Upper lobe of left lung (tissue), 6 donors: ENCODE measurements around the gene TCEA2. TPM values are rescaled to one million over a fixed set of nuclear protein-coding genes. Genes with fewer than 3 reads are reported as not detected.

Source experiments
- ATAC-seq, 2 donors: fragments of 200-7000 bp; cut with Tn5 transposase; one replicate each; pipeline ENCODE4 v1.9.1; 2022; ENCODE audit warnings: mild to moderate bottlenecking in 2 of 2, moderate library complexity in 2 of 2; ENCODE audit not compliant: low FRiP score in 2 of 2
- DNase-seq, 2 donors: peaks; one replicate each; pipeline ENCODE4 v3.0.0-alpha.2; 2019 to 2020
- H3K27ac ChIP-seq, 4 donors: fragments of 200-600 bp; sonication (generic); one replicate each; pipeline ENCODE4 v1.5.1; 2016 to 2019
- H3K27me3 ChIP-seq, 4 donors: fragments of 200-600 bp; sonication (generic); one replicate each; pipeline ENCODE4 v1.5.1; 2017 to 2019
- H3K36me3 ChIP-seq, 4 donors: fragments of 200-600 bp; sonication (generic); one replicate each; pipeline ENCODE4 v1.5.1; 2016 to 2019
- H3K4me1 ChIP-seq, 4 donors: fragments of 200-600 bp; sonication (generic); one replicate each; pipeline ENCODE4 v1.5.1; 2018 to 2019
- H3K4me3 ChIP-seq, 4 donors: fragments of 200-600 bp; sonication (generic); one replicate each; pipeline ENCODE4 v1.5.1; 2017 to 2019; ENCODE audit warnings: mild to moderate bottlenecking in 2 of 4, moderate library complexity in 1 of 4
- H3K9me3 ChIP-seq, 4 donors: fragments of 200-600 bp; sonication (generic); one replicate each; pipeline ENCODE4 v1.5.1; 2018 to 2019
- EP300 ChIP-seq, 4 donors: sonication (generic); formaldehyde crosslinking; IDR thresholded peaks; one replicate each; pipeline ENCODE4 v1.5.1; 2017; ENCODE audit warnings: antibody characterized with exemption in 4 of 4, control low read depth in 2 of 4
- POLR2A ChIP-seq, 4 donors: fragments of 450-650 bp; IDR thresholded peaks; one replicate each; pipeline ENCODE4 v1.5.1; 2016 to 2017; ENCODE audit warnings: antibody characterized with exemption in 4 of 4, mild to moderate bottlenecking in 2 of 4
- POLR2AphosphoS5 ChIP-seq, 2 donors: sonication (generic); formaldehyde crosslinking; IDR thresholded peaks; one replicate each; pipeline ENCODE4 v1.5.1; 2017; ENCODE audit warnings: antibody characterized with exemption in 2 of 2
- WGBS, 2 donors: methylation state at CpG; one replicate each; pipeline ENCODE4 v1.1.5; 2017 to 2018; 5-methylcytosine and 5-hydroxymethylcytosine counted together
- total RNA-seq, 6 donors: library from RNA; depleted of rRNA in 4 of 6; stranded (reverse); fragments of >200 nt in 4 of 6; gene quantifications; one replicate each; pipeline versions ENCODE4 v1.1.0 to v1.2.1, GENCODE V29; 2016 to 2021
- TF ChIP-seq, protein P1 (sequence below), 6 experiments: fragments of 450-650 bp in 4 of 6; fragments of 200-600 bp in 2 of 6; sonication (generic) in 2 of 6; IDR thresholded peaks; one replicate each; pipeline ENCODE4 v1.5.1; 2016 to 2019; ENCODE audit warnings: antibody characterized with exemption in 6 of 6
- donor health status: DM: no; HTN: no; CAD: no; lungs with moderate emphysema.
- donor health status: DM: no; HTN: yes; CAD: no; lungs with severe emphysema.

Gene TCEA2
- total RNA-seq, 6 donors from 2014 or later: 21.7 to 56.0 (median 28.4) TPM

- Histone ChIP-seq H3K4me1 (peaks cover 35 to 65% (median 51%) of the 10 kb centered on the region in 4 donors), H3K27ac (peak overlapping the region; percentile 85 to 93 (median 90)), H3K9me3 (no peaks in the 10 kb centered on the region), H3K27me3 (peaks cover 0 to 6% (median 0%) of the 10 kb centered on the region in 4 donors), H3K4me3 (peak overlapping the region in 1 of 4 donors; percentile 11), H3K36me3 (no peaks in the 10 kb centered on the region)
- TF ChIP-seq POLR2AphosphoS5 (IDR thresholded peaks at IDR 0.05) (peak; percentile 68 to 69), EP300 (IDR thresholded peaks at IDR 0.05) (peak in 1 of 4 donors; percentile 68), POLR2A (IDR thresholded peaks at IDR 0.05) (no peak)
- TF ChIP-seq, protein P1, sequence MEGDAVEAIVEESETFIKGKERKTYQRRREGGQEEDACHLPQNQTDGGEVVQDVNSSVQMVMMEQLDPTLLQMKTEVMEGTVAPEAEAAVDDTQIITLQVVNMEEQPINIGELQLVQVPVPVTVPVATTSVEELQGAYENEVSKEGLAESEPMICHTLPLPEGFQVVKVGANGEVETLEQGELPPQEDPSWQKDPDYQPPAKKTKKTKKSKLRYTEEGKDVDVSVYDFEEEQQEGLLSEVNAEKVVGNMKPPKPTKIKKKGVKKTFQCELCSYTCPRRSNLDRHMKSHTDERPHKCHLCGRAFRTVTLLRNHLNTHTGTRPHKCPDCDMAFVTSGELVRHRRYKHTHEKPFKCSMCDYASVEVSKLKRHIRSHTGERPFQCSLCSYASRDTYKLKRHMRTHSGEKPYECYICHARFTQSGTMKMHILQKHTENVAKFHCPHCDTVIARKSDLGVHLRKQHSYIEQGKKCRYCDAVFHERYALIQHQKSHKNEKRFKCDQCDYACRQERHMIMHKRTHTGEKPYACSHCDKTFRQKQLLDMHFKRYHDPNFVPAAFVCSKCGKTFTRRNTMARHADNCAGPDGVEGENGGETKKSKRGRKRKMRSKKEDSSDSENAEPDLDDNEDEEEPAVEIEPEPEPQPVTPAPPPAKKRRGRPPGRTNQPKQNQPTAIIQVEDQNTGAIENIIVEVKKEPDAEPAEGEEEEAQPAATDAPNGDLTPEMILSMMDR (IDR thresholded peaks at IDR 0.05): peak in 4 of 6 experiments; percentile 8 to 40 (median 28)
- DNase-seq (peak in 1 of 2 donors; percentile 47), ATAC-seq (peak in 1 of 2 donors; percentile 3)
- WGBS, 2 donors: 20 to 46% methylated on average over 1 to 18 of the region's 22 CpGs
These were observed 6.9 kb upstream of the TCEA2 start for GRCh38 chr20:64055893-64056638.

DNA sequence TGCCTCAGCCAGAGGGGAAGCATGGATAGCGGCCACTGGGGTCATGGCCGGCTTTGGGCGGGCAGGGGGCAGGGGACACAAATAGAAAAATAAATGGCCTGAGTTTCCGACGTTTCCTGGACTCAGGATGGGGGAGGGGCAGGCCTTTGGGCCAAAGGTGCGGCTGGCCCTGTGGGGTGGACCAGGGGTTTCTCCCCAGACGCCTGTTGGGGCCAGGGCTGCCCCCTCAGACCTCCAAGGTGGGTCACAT, 6.4 kb upstream of the TCEA2 start:
- no peak for TF ChIP-seq EP300 (IDR thresholded peaks at IDR 0.05)
- TF ChIP-seq, protein P1 (IDR thresholded peaks at IDR 0.05): no peak
- no peak for TF ChIP-seq POLR2AphosphoS5 (IDR thresholded peaks at IDR 0.05)
- TF ChIP-seq POLR2A (IDR thresholded peaks at IDR 0.05): no peak
- Histone ChIP-seq H3K4me1 (peaks cover 35 to 65% (median 50%) of the 10 kb centered on the region in 4 donors), H3K36me3 (no peaks in the 10 kb centered on the region), H3K27me3 (peaks cover 0 to 2% (median 0%) of the 10 kb centered on the region in 4 donors), H3K4me3 (peak overlapping the region in 2 of 4 donors; percentile 11 to 34), H3K27ac (peak overlapping the region; percentile 85 to 93 (median 90)), H3K9me3 (no peaks in the 10 kb centered on the region)
- ATAC-seq (no peak), DNase-seq (no peak)
- WGBS, 2 donors: 48 to 52% methylated on average over 5 to 7 of the region's 7 CpGs

- H3K9me3 ChIP-seq: no peaks in the 10 kb centered on the region
- no peaks in the 10 kb centered on the region for H3K27me3 ChIP-seq
- peaks cover 36 to 61% (median 49%) of the 10 kb centered on the region in 4 donors for H3K4me1 ChIP-seq
- WGBS, 2 donors: 55 to 61% methylated on average over 21 to 35 of the region's 39 CpGs
- no peaks in the 10 kb centered on the region for H3K36me3 ChIP-seq
- DNase-seq: no peak
- no peak for TF ChIP-seq POLR2A (IDR thresholded peaks at IDR 0.05)
- TF ChIP-seq, protein P1 (IDR thresholded peaks at IDR 0.05): no peak
- TF ChIP-seq POLR2AphosphoS5 (IDR thresholded peaks at IDR 0.05): no peak
- no peak for TF ChIP-seq EP300 (IDR thresholded peaks at IDR 0.05)
- ATAC-seq: no peak
- H3K27ac ChIP-seq: peak overlapping the region; percentile 85 to 93 (median 90)
- peak overlapping the region in 3 of 4 donors; percentile 6 to 34 (median 23) for H3K4me3 ChIP-seq
These were observed 5.9 kb upstream of the TCEA2 start for GRCh38 chr20:64056889-64057627.

- WGBS, 2 donors: 42 to 47% methylated on average over 15 to 28 of the region's 33 CpGs
- peak; percentile 74 to 81 for DNase-seq
- no peaks in the 10 kb centered on the region for H3K27me3 ChIP-seq
- peak overlapping the region in 3 of 4 donors; percentile 6 to 34 (median 23) for H3K4me3 ChIP-seq
- peak overlapping the region; percentile 85 to 93 (median 90) for H3K27ac ChIP-seq
- TF ChIP-seq POLR2AphosphoS5 (IDR thresholded peaks at IDR 0.05): no peak
- TF ChIP-seq, protein P1 (IDR thresholded peaks at IDR 0.05): peak; percentile 82 to 90 (median 86)
- no peaks in the 10 kb centered on the region for H3K36me3 ChIP-seq
- no peaks in the 10 kb centered on the region for H3K9me3 ChIP-seq
- peak; percentile 63 to 77 for ATAC-seq
- H3K4me1 ChIP-seq: peaks cover 39 to 59% (median 51%) of the 10 kb centered on the region in 4 donors
These were observed 5.1 kb upstream of the TCEA2 start for GRCh38 chr20:64057628-64058498.
